IPS-20b (cell line): ENCODE measurements around the gene CLMN.
"Not testable (repeated sequence)": the region's sequence is repeated elsewhere in the genome, so short reads cannot be mapped to it uniquely, and the experiment has no call there.

ENCODE experiments used
- H3K27ac ChIP-seq: one replicate; pipeline ENCODE4 v1.5.1; 2013; ENCODE audit warnings: low read length
- H3K27me3 ChIP-seq: 2 replicates; pipeline ENCODE4 v1.6.1; 2013; ENCODE audit warnings: mild to moderate bottlenecking, low read length, inconsistent platforms; ENCODE audit not compliant: insufficient read depth
- H3K36me3 ChIP-seq: 2 replicates; pipeline ENCODE4 v1.6.1; 2013; ENCODE audit warnings: low read depth, mild to moderate bottlenecking, inconsistent platforms, low read length, moderate library complexity; ENCODE audit not compliant: insufficient read depth
- H3K4me1 ChIP-seq: 2 replicates; pipeline ENCODE4 v1.6.1; 2013; ENCODE audit warnings: mild to moderate bottlenecking, control low read depth, inconsistent platforms, low read length, moderate library complexity; ENCODE audit not compliant: insufficient read depth
- H3K4me3 ChIP-seq: 2 replicates; pipeline ENCODE4 v1.5.1; 2013; ENCODE audit warnings: mild to moderate bottlenecking, low read length, inconsistent platforms
- H3K9ac ChIP-seq: 2 replicates; pipeline ENCODE4 v1.6.1; 2013; ENCODE audit warnings: low read depth, mild to moderate bottlenecking, inconsistent platforms, low read length, moderate library complexity
- H3K9me3 ChIP-seq: 2 replicates; pipeline ENCODE4 v1.6.1; 2013; ENCODE audit warnings: mild to moderate bottlenecking, low read depth, low read length, inconsistent platforms; ENCODE audit not compliant: insufficient read depth

The CLMN gene

GRCh38 chr14:95140060-95140858 lies 179.4 kb downstream of the CLMN start:
- peaks cover 7% of the 10 kb centered on the region; the same call in 1 of the 2 replicates for H3K9me3 ChIP-seq
- no peaks in the 10 kb centered on the region for H3K36me3 ChIP-seq
- no peak overlapping the region for H3K9ac ChIP-seq
- H3K27me3 ChIP-seq: no peaks in the 10 kb centered on the region
- H3K4me3 ChIP-seq: no peak overlapping the region
- peaks cover 61% of the 10 kb centered on the region for H3K4me1 ChIP-seq
- H3K27ac ChIP-seq: no peak overlapping the region

DNA sequence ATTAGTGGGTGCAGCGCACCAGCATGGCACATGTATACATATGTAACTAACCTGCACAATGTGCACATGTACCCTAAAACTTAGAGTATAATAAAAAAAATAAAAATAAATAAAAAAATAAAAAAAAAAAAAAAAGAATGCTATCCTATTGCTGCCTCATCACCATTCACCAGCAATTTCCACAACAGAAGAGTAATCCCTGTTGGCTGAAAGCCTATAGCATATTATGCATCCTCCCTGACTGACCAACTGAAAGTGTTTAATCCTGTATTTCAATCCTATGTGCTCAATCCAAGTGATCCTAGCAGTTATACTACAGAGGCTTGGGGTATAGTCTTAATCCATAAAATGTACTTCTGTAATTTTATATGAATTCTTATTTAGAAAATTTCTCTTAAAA lies 180.8 kb downstream of the CLMN start:
- Histone ChIP-seq H3K27me3 (no peaks in the 10 kb centered on the region), H3K36me3 (no peaks in the 10 kb centered on the region), H3K9me3 (no peaks in the 10 kb centered on the region), H3K9ac (no peak overlapping the region), H3K4me1 (peaks cover 55% of the 10 kb centered on the region), H3K27ac (no peak overlapping the region), H3K4me3 (no peak overlapping the region)

- H3K27ac ChIP-seq, H3K4me3 ChIP-seq, H3K27me3 ChIP-seq, H3K9me3 ChIP-seq, H3K9ac ChIP-seq, H3K36me3 ChIP-seq: not testable (repeated sequence)
- H3K4me1 ChIP-seq: peaks cover 56% of the 10 kb centered on the region
These were observed 181.3 kb downstream of the CLMN start for GRCh38 chr14:95138455-95138854.

- Histone ChIP-seq H3K4me3 (no peak overlapping the region), H3K27me3 (no peaks in the 10 kb centered on the region), H3K9me3 (no peaks in the 10 kb centered on the region), H3K27ac (peak overlapping the region; percentile 46), H3K36me3 (peaks cover 7% of the 10 kb centered on the region), H3K9ac (peak overlapping the region; percentile 6; the same call in 1 of the 2 replicates), H3K4me1 (peaks cover 53% of the 10 kb centered on the region)
These were observed 181.9 kb downstream of the CLMN start for GRCh38 chr14:95137804-95138167.

DNA sequence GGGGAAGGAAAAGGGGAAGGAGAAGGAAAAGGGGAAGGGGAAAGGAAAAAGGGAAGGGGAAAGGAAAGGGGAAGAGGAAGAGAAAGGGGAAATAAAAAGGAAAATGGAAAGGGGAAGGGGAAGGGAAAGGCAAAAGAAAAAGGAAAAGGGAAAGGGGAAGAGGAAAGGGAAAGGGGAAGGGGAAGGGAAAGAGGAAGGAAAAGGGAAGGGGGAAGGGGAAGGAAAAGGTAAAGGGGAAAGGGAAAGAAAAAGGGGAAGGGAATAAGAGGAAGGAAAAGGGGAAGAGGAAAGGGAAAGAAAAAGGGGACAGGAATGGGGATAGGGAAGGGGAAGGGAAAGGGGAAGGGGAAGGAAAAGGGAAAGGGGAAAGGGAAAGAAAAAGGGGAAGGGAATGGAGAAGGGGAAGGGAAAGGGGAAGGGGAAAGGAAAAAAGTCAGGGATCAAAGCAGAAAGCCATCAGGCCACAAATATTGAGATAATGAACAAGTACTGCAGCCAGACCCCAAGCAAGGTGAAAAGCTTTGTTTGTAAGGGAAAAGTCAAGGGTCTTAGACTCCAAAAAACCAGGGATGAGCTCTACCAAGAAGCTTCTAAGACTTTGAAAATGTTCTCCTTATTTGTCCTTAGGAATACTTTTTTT lies 182.4 kb downstream of the CLMN start:
- Histone ChIP-seq H3K9me3 (no peaks in the 10 kb centered on the region), H3K9ac (peak overlapping the region; percentile 6; the same call in 1 of the 2 replicates), H3K36me3 (peaks cover 12% of the 10 kb centered on the region), H3K4me3 (no peak overlapping the region), H3K27ac (peak overlapping the region; percentile 46), H3K4me1 (peaks cover 48% of the 10 kb centered on the region), H3K27me3 (no peaks in the 10 kb centered on the region)

- no peaks in the 10 kb centered on the region for H3K9me3 ChIP-seq
- peaks cover 17% of the 10 kb centered on the region for H3K36me3 ChIP-seq
- H3K9ac ChIP-seq: no peak overlapping the region
- peaks cover 42% of the 10 kb centered on the region for H3K4me1 ChIP-seq
- no peaks in the 10 kb centered on the region for H3K27me3 ChIP-seq
- H3K4me3 ChIP-seq: no peak overlapping the region
- H3K27ac ChIP-seq: no peak overlapping the region
These were observed 183.1 kb downstream of the CLMN start for GRCh38 chr14:95136631-95137030.

DNA sequence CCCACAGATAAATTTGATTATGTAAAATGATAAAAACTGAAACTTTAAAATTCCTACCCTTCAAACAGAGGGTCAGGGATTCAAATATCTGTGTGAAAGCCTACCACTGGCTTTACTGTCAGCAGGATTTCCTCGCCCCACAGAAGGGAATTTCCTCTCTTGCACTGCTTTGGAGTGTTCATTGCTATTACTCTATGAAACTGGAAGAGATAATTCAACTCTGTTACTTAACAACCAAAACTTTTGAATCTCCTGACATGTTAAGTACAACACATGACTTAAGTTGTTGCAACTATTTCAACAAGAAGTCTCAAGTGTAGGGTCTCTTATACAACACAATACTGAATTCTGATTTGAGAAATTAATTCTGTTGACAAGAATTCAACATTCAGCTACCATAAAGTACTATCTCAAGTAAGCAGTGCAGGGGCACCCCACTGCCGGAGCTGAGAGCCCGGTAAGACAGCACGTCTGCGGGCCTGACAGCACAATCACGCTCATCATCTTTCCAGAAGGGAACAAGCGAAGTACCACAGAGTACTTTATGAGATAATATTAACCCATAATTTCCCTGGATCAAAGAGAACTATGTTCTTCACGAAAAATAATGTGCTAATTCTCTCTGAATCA lies 185.3 kb downstream of the CLMN start:
- Histone ChIP-seq H3K9ac (no peak overlapping the region), H3K36me3 (peaks cover 38% of the 10 kb centered on the region), H3K9me3 (no peaks in the 10 kb centered on the region), H3K4me3 (no peak overlapping the region), H3K4me1 (peaks cover 22% of the 10 kb centered on the region), H3K27me3 (no peaks in the 10 kb centered on the region), H3K27ac (no peak overlapping the region)

DNA sequence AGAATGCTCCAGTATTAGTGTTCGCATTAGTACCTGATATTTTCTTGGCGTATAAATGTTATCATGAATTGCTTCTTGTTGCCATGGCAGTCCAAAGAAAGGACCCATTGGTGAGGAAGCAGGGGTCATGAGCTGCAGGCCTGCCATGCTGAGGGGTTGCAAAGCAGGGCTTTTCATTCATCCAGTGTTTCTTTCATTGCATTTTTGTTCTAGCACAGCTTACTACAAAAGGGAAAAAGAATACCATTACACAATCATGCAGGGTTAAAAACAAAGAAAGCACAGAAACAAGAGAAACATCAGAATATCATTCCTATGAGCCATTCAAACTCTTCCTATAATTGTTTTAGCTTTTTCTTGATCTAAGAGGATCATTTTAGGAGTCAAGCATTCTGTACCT lies 186.4 kb downstream of the CLMN start:
- Histone ChIP-seq H3K4me1 (peaks cover 14% of the 10 kb centered on the region; the same call in 1 of the 2 replicates), H3K27me3 (no peaks in the 10 kb centered on the region), H3K9ac (no peak overlapping the region), H3K9me3 (no peaks in the 10 kb centered on the region), H3K27ac (no peak overlapping the region), H3K4me3 (no peak overlapping the region), H3K36me3 (peaks cover 49% of the 10 kb centered on the region)

DNA sequence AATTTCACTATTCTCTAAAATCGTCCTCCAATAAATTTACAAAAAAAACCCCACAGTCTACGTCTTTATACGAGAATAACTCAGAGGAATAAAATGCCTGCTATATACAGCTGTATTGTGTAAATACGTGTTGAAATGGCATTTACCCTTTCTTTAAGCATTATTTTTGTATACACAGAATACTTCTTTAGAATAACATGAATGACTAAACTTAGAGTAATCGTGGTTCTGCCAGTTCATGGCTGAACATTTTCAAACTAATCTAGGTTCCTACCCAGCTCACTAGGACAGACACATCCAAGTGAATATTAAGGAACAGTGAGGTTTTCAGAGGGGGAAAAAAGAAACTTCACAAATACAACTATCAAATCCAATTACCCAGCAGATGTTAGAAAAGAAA lies 186.9 kb downstream of the CLMN start:
- Histone ChIP-seq H3K4me1 (peaks cover 8% of the 10 kb centered on the region; the same call in 1 of the 2 replicates), H3K4me3 (no peak overlapping the region), H3K27ac (no peak overlapping the region), H3K27me3 (no peaks in the 10 kb centered on the region), H3K36me3 (peaks cover 49% of the 10 kb centered on the region), H3K9me3 (no peaks in the 10 kb centered on the region), H3K9ac (no peak overlapping the region)
